Measurements from ENCODE around the gene PSMB7.

GRCh38 chr9:124428751-124429529, 13.7 kb upstream of the PSMB7 start:
- TF ChIP-seq RCOR1 (IDR thresholded peaks at IDR 0.05; ENCODE audit: low read length) (no peak), RAD21 (IDR thresholded peaks at IDR 0.05; ENCODE audit: low read length) (no peak), CTCF (IDR thresholded peaks at IDR 0.05) (no peak), EP300 (IDR thresholded peaks at IDR 0.05; ENCODE audit: borderline replicate concordance in 1 of 2, low read depth in 1 of 2, low read length in 1 of 2) (no peak), RFX5 (IDR thresholded peaks at IDR 0.05; ENCODE audit: low read length) (no peak), POLR2AphosphoS5 (IDR thresholded peaks at IDR 0.05; ENCODE audit: low read depth, low read length) (no peak), SMC3 (IDR thresholded peaks at IDR 0.05; ENCODE audit: low read depth, low read length) (no peak), NRF1 (IDR thresholded peaks at IDR 0.05; ENCODE audit: low read depth, low read length) (no peak)
- TF ChIP-seq, protein P1, sequence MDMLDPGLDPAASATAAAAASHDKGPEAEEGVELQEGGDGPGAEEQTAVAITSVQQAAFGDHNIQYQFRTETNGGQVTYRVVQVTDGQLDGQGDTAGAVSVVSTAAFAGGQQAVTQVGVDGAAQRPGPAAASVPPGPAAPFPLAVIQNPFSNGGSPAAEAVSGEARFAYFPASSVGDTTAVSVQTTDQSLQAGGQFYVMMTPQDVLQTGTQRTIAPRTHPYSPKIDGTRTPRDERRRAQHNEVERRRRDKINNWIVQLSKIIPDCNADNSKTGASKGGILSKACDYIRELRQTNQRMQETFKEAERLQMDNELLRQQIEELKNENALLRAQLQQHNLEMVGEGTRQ (IDR thresholded peaks at IDR 0.05; ENCODE audit: borderline replicate concordance, low read depth, low read length) = no peak
